GM12873 (cell line): ENCODE results near the gene TFG.

ENCODE experiments used
- TF ChIP-seq, protein P1 (sequence below): IDR thresholded peaks from 2 replicates; pipeline ENCODE4 v1.5.1; 2012; ENCODE audit warnings: low read depth, mild to moderate bottlenecking, moderate library complexity, low read length, control low read depth; ENCODE audit not compliant: insufficient read depth; ENCODE audit errors: missing control alignments

Gene TFG

DNA sequence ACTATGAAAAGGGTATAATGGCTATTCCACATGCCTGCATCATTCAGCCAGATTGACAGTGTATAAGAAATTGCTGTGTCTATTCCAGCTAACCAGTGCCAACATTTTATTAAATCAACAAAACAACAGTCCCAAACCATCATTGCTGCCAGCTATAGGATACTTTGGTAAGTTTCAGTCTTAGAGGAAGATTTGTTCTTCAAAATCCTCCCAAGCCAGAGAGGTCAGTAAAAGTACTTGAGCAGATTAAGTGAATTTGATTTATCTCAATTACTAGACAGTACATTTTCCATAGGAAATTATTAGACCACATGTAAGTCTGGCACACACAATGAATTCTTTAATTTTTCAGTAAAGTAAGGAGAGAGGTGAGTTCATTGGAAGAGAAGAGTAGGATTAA is 50.7 kb downstream of the TFG start:
- TF ChIP-seq, protein P1, sequence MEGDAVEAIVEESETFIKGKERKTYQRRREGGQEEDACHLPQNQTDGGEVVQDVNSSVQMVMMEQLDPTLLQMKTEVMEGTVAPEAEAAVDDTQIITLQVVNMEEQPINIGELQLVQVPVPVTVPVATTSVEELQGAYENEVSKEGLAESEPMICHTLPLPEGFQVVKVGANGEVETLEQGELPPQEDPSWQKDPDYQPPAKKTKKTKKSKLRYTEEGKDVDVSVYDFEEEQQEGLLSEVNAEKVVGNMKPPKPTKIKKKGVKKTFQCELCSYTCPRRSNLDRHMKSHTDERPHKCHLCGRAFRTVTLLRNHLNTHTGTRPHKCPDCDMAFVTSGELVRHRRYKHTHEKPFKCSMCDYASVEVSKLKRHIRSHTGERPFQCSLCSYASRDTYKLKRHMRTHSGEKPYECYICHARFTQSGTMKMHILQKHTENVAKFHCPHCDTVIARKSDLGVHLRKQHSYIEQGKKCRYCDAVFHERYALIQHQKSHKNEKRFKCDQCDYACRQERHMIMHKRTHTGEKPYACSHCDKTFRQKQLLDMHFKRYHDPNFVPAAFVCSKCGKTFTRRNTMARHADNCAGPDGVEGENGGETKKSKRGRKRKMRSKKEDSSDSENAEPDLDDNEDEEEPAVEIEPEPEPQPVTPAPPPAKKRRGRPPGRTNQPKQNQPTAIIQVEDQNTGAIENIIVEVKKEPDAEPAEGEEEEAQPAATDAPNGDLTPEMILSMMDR: no peak

- TF ChIP-seq, protein P1: no peak
These were observed 51.1 kb downstream of the TFG start for GRCh38 chr3:100760377-100760776.

GRCh38 chr3:100761211-100761942 is 52.1 kb downstream of the TFG start:
- TF ChIP-seq, protein P1: peak; percentile 54

DNA sequence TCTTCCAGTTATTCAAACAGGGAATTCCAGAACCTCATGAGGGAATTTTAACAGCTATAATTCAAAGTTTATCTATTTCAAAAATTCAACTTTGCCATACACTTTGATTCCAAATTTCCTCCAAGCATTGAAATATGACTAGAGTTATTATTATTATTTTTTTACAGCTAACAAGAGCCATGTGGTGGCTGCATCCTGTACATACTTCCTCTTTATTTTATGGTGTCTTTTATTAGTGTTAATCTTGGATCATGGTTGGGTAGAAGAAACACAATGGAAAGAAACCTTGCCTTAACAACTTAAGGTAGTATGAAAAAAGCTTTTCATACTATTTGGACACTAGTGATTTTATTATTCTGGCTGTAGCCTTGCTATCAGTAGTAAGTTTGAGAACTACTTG is 52.7 kb downstream of the TFG start:
- TF ChIP-seq, protein P1: no peak

DNA sequence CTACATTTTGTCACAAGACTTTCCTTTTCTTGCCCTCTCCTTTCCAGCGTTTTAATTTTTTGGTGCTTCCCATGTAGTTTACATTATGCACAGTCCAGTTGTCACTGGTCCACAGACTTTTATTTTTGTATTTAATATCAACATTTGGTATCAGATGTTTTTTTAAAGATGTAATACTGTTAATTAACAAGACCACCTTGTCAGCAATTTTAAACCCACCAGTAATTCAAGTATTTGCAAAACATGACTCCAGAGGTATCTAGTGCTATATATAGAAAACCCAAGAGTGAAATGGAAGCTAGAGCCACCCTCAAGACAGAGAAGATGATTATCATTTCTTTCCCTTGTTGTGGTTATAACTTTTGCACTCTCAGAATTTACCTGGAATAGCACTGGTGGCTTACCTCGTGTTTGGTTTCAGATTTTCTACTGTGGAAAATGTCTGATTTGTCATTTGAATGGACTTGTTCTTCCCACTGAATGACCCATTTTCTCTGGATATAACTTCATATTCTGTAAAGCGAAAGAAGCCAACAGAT is 56.2 kb downstream of the TFG start:
- TF ChIP-seq, protein P1: no peak

DNA sequence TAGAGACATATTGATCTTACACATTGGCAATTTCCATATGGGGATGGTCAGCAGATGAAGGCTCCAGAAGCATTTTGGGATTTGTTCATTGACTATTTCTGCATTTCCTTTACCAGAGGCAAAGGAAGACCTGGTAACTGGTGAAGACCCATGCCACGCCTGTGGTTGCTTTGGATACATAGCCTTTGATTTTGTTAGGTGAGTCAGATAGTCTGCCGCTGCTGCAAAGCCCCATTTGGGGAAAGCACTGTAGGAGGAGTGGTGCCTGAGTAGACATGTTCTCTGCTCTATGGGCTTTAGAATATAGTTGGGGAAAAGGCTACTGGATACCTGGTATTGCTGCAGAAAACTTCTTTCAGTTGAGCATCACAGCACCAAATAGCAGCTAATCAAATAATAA is 56.8 kb downstream of the TFG start:
- TF ChIP-seq, protein P1: no peak

GRCh38 chr3:100769693-100770092 is 60.4 kb downstream of the TFG start:
- TF ChIP-seq, protein P1: no peak
